GM06990 (cell line): ENCODE measurements around the gene INPP4A.

Experiments used
- DNase-seq: peaks from one replicate; pipeline ENCODE4 v3.0.0-alpha.2; 2011; ENCODE audit not compliant: insufficient read length; ENCODE audit errors: extremely low read depth
- H3K27me3 ChIP-seq: replicated peaks from 2 replicates; pipeline ENCODE4 v1.6.0; 2011; ENCODE audit warnings: low read length; ENCODE audit not compliant: control insufficient read depth, insufficient read depth
- H3K36me3 ChIP-seq: 2 replicates; pipeline ENCODE4 v1.5.1; 2011; ENCODE audit warnings: low read length; ENCODE audit not compliant: control insufficient read depth, insufficient read depth
- H3K4me3 ChIP-seq: replicated peaks from 2 replicates; pipeline ENCODE4 v1.5.1; 2011; ENCODE audit warnings: low read depth, mild to moderate bottlenecking, control low read depth, low read length
- CTCF ChIP-seq: IDR thresholded peaks from 2 replicates; pipeline ENCODE4 v1.5.1; 2011; ENCODE audit warnings: low read length, control low read depth, mild to moderate bottlenecking, inconsistent platforms; ENCODE audit not compliant: insufficient read depth, poor library complexity, severe bottlenecking

INPP4A gene

GRCh38 chr2:98534761-98535160 lies 90.1 kb downstream of the INPP4A start:
- Histone ChIP-seq H3K27me3 (no peaks in the 10 kb centered on the region), H3K4me3 (no peak overlapping the region), H3K36me3 (peaks cover 24% of the 10 kb centered on the region)
- DNase-seq, result no peak
- TF ChIP-seq CTCF, result no peak

GRCh38 chr2:98535971-98536677 lies 91.5 kb downstream of the INPP4A start:
- Histone ChIP-seq H3K27me3 (no peaks in the 10 kb centered on the region), H3K36me3 (peaks cover 24% of the 10 kb centered on the region), H3K4me3 (no peak overlapping the region)
- TF ChIP-seq CTCF, result no peak
- DNase-seq, result no peak

GRCh38 chr2:98537390-98538126 lies 92.9 kb downstream of the INPP4A start:
- DNase-seq, result no peak
- no peak for TF ChIP-seq CTCF
- H3K36me3 ChIP-seq, result peaks cover 26% of the 10 kb centered on the region
- H3K4me3 ChIP-seq, result no peak overlapping the region
- no peaks in the 10 kb centered on the region for H3K27me3 ChIP-seq

- no peak for DNase-seq
- no peak overlapping the region for H3K4me3 ChIP-seq
- H3K36me3 ChIP-seq, result peaks cover 30% of the 10 kb centered on the region
- TF ChIP-seq CTCF, result no peak
- H3K27me3 ChIP-seq, result no peaks in the 10 kb centered on the region
Observed at GRCh38 chr2:98538280-98539041, 93.8 kb downstream of the INPP4A start.

GRCh38 chr2:98539056-98539735 lies 94.5 kb downstream of the INPP4A start:
- Histone ChIP-seq H3K27me3 (no peaks in the 10 kb centered on the region), H3K36me3 (peaks cover 35% of the 10 kb centered on the region), H3K4me3 (no peak overlapping the region)
- DNase-seq, result no peak
- TF ChIP-seq CTCF, result no peak
